MM.1S (cell line): ENCODE results near the gene APOBEC4.

ENCODE experiments used
- DNase-seq: peaks from one replicate; pipeline ENCODE4 v3.0.0-alpha.2; 2015
- H2AFZ ChIP-seq: fragments of 300-600 bp; sonication (generic); 2 replicates; pipeline ENCODE4 v1.6.0; 2016; ENCODE audit warnings: antibody characterized with exemption, low read length
- H3F3A ChIP-seq: fragments of 300-600 bp; sonication (generic); 2 replicates; pipeline ENCODE4 v1.6.1; 2016; ENCODE audit warnings: mild to moderate bottlenecking, antibody characterized with exemption, low read length, moderate library complexity, mixed read lengths; ENCODE audit not compliant: insufficient read depth
- H3K27ac ChIP-seq: fragments of 300-600 bp; sonication (generic); 2 replicates; pipeline ENCODE4 v1.5.1; 2016; ENCODE audit warnings: mild to moderate bottlenecking, low read length
- H3K27me3 ChIP-seq: fragments of 300-600 bp; sonication (generic); replicated peaks from 2 replicates; pipeline ENCODE4 v1.6.0; 2016; ENCODE audit warnings: low read length; ENCODE audit not compliant: insufficient read depth
- H3K36me3 ChIP-seq: fragments of 300-600 bp; sonication (generic); replicated peaks from 2 replicates; pipeline ENCODE4 v1.6.1; 2016; ENCODE audit warnings: mild to moderate bottlenecking, low read length, mixed read lengths; ENCODE audit not compliant: insufficient read depth
- H3K4me1 ChIP-seq: fragments of 300-600 bp; sonication (generic); 2 replicates; pipeline ENCODE4 v1.6.1; 2016; ENCODE audit warnings: low read length, mixed read lengths
- H3K4me2 ChIP-seq: fragments of 300-600 bp; sonication (generic); 2 replicates; pipeline ENCODE4 v1.6.0; 2016; ENCODE audit warnings: low read depth, low read length
- H3K4me3 ChIP-seq: fragments of 300-600 bp; sonication (generic); 2 replicates; pipeline ENCODE4 v1.5.1; 2016; ENCODE audit warnings: low read length, mixed read lengths
- H3K79me2 ChIP-seq: fragments of 300-600 bp; sonication (generic); 2 replicates; pipeline ENCODE4 v1.6.1; 2016; ENCODE audit warnings: mixed run types, low read length, mixed read lengths
- H3K9ac ChIP-seq: fragments of 300-600 bp; sonication (generic); 2 replicates; pipeline ENCODE4 v1.6.1; 2016; ENCODE audit warnings: low read length, mixed read lengths
- H3K9me2 ChIP-seq: fragments of 300-600 bp; sonication (generic); replicated peaks from 2 replicates; pipeline ENCODE4 v1.6.1; 2016; ENCODE audit warnings: mild to moderate bottlenecking, low read length, mixed read lengths; ENCODE audit not compliant: insufficient read depth
- H3K9me3 ChIP-seq: fragments of 300-600 bp; sonication (generic); replicated peaks from 2 replicates; pipeline ENCODE4 v1.6.1; 2016; ENCODE audit warnings: mild to moderate bottlenecking, low read length, mixed read lengths; ENCODE audit not compliant: insufficient read depth
- H4K20me1 ChIP-seq: fragments of 300-600 bp; sonication (generic); 2 replicates; pipeline ENCODE4 v1.6.1; 2016; ENCODE audit warnings: mild to moderate bottlenecking, low read length, moderate library complexity, mixed read lengths; ENCODE audit not compliant: insufficient read depth
- CTCF ChIP-seq: fragments of 300-600 bp; sonication (generic); IDR thresholded peaks from 2 replicates; pipeline ENCODE4 v1.5.1; 2016; ENCODE audit warnings: antibody characterized with exemption, low read length, mixed read lengths
- EZH2 ChIP-seq: fragments of 300-600 bp; sonication (generic); optimal IDR thresholded peaks from 2 replicates; pipeline ENCODE3; 2017; ENCODE audit warnings: low read depth, mild to moderate bottlenecking, antibody characterized with exemption, low read length, mixed read lengths
- EZH2phosphoT487 ChIP-seq: fragments of 300-600 bp; sonication (generic); IDR thresholded peaks from 2 replicates; pipeline ENCODE4 v1.6.1; 2018; ENCODE audit warnings: antibody characterized with exemption, low read length

APOBEC4 gene

GRCh38 chr1:183652547-183653461 lies at the start of gene APOBEC4:
Gene APOBEC4, minus strand, starts transcription at chr1:183653316. Its CDS starts 4,535 bp downstream, at chr1:183648781.
- peak within 1 kb of the TSS; percentile 15 for H3K27ac ChIP-seq
- H3K79me2 ChIP-seq: no peaks in the 10 kb centered on the region
- no peak within 1 kb of the TSS for H3K4me3 ChIP-seq
- no peaks in the 10 kb centered on the region for H3K9me2 ChIP-seq
- TF ChIP-seq EZH2phosphoT487: no peak
- no peaks in the 10 kb centered on the region for H3K27me3 ChIP-seq
- no peaks in the 10 kb centered on the region for H3K36me3 ChIP-seq
- H3K9ac ChIP-seq: no peak within 1 kb of the TSS
- H4K20me1 ChIP-seq: no peaks in the 10 kb centered on the region
- DNase-seq: no peak
- no peaks in the 10 kb centered on the region for H3K9me3 ChIP-seq
- peak within 1 kb of the TSS; percentile 32 for H2AFZ ChIP-seq
- H3K4me2 ChIP-seq: peak within 1 kb of the TSS; percentile 56
- peaks cover 8% of the 10 kb centered on the region for H3F3A ChIP-seq
- peaks cover 45% of the 10 kb centered on the region for H3K4me1 ChIP-seq

- no peak overlapping the region for H3K4me3 ChIP-seq
- no peaks in the 10 kb centered on the region for H4K20me1 ChIP-seq
- DNase-seq: no peak
- TF ChIP-seq EZH2 (no peak), EZH2phosphoT487 (no peak), CTCF (no peak)
- no peak overlapping the region for H3K27ac ChIP-seq
- no peaks in the 10 kb centered on the region for H3K36me3 ChIP-seq
- H3K79me2 ChIP-seq: no peaks in the 10 kb centered on the region
- no peak overlapping the region for H3K9ac ChIP-seq
- no peak overlapping the region for H2AFZ ChIP-seq
- no peaks in the 10 kb centered on the region for H3K27me3 ChIP-seq
- no peaks in the 10 kb centered on the region for H3K4me1 ChIP-seq
- no peaks in the 10 kb centered on the region for H3K9me2 ChIP-seq
- no peaks in the 10 kb centered on the region for H3K9me3 ChIP-seq
- no peaks in the 10 kb centered on the region for H3F3A ChIP-seq
- no peak overlapping the region for H3K4me2 ChIP-seq
Measured at GRCh38 chr1:183702813-183703198, 49.7 kb upstream of the APOBEC4 start.

- Histone ChIP-seq H3K9ac (no peak overlapping the region), H3K4me3 (no peak overlapping the region), H2AFZ (no peak overlapping the region), H3K9me3 (no peaks in the 10 kb centered on the region), H3K79me2 (no peaks in the 10 kb centered on the region), H3K9me2 (no peaks in the 10 kb centered on the region), H3K36me3 (no peaks in the 10 kb centered on the region), H4K20me1 (no peaks in the 10 kb centered on the region), H3K4me2 (no peak overlapping the region), H3K4me1 (no peaks in the 10 kb centered on the region), H3K27ac (no peak overlapping the region), H3K27me3 (no peaks in the 10 kb centered on the region), H3F3A (no peaks in the 10 kb centered on the region)
- TF ChIP-seq CTCF (no peak), EZH2phosphoT487 (no peak), EZH2 (no peak)
- DNase-seq: no peak
Measured at GRCh38 chr1:183702087-183702812, 49.1 kb upstream of the APOBEC4 start.
